Measurements from ENCODE around the gene ERMAP.

ERMAP gene

DNA sequence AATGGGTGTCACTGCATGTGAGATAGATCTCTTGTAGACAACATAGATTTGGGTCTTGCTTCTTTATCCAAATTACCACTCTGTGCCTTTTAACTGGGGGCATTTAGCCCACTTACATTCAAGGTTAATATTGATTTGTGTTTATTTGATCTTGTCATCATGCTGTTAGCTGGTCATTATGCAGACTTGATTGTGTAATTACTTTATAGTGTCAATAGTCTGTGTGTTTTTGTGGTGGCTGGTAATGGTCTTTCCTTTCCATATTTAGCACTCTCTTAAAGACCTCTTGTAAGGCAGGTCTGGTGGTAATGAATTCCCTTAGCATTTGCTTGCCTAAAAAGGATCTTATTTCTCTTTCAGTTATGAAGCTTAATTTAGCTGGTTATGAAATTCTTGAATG is 59.1 kb downstream of the ERMAP start:
- no peak for DNase-seq

DNA sequence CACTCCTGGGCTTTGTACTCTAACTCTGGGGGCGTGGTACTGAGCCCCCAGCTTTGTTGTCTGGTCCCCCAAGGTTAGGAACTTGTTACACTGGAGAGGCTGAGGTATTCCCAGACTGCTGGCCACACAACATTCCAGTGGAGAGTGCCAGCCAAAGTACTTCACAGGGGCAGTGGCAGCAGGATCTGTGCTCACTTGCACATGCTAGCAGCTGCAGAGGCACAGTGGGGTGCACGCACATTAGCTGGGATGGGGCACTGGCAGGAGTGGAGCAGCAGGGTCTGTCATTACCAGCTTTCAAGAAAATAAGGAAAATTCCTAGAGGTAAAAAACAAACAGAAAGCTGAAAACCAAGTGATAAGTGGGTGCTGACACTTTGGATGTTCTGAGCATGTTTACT is 60.5 kb downstream of the ERMAP start:
- no peak for DNase-seq

DNA sequence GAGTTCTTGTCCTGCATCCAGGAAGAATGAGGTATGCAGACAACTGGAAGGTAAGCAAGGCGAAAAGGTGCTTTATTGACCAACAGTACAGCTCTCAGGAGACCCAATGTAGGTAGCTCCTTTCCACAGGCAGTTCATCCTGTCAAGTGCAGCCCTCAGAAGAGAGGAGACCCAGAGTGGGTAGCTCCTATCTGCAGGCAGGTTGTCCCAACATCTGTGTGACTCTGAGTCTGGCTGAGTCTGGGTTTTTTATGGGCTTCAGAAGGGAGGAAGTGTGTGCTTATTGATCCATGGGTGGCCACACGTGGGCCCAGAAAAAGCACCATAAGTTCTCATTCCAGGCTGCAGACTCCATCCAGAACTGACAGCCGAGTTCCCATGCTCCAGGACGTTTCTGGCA is 63.5 kb downstream of the ERMAP start:
- DNase-seq: no peak

DNA sequence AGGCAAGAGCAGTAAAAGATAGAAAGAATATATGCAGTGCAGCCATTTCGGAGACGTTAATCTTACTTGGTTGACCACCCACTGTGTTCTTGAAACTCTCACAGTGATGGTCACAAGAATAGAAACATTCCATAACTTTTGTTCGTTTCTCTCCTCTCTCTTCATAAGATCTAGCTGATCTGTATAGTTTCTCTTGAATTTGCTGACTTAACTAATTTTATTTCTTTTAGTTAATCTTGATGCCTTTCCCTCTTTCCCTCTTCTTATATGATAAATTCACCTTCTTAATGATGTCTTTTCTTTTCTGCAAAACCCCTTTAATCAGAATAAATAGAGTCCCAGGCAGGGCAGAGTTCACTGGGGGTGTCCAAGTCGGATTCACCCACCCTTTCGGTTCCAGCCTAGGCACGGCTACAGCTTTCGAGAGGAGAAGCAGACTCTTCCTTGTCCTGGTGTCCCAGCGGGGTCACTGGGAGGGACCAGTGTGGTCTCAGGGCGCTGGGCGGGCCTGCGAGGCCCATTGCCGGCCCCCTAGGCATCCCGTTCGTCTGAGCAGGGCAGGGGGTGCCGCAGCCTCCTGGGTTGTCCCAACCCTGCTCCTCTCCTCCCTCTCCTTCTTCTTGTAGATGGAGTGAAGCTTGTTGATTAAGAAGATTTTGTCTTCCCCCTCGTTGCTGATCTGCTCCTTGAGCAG is 69.3 kb downstream of the ERMAP start:
- DNase-seq: no peak

DNA sequence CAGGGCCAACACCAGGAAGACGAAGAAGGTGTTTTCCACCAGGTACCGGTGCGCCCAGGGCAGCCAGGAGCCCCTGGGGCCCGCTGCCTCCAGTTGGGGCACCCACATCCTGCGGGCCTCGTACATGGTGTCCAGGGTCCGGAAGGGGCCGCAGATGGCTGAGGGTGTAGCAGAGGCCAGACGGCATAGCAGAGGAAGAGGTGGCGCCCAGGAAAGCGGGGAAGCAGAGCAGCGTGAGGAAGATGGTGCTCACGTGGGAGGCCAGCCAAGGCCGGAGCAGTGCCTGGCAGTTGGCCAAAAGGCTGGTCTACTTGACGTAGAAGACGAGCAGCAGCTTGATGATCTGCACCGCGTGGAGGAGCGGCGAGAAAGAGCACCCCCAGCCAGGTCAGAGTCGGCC is 69.9 kb downstream of the ERMAP start:
- no peak for DNase-seq

DNA sequence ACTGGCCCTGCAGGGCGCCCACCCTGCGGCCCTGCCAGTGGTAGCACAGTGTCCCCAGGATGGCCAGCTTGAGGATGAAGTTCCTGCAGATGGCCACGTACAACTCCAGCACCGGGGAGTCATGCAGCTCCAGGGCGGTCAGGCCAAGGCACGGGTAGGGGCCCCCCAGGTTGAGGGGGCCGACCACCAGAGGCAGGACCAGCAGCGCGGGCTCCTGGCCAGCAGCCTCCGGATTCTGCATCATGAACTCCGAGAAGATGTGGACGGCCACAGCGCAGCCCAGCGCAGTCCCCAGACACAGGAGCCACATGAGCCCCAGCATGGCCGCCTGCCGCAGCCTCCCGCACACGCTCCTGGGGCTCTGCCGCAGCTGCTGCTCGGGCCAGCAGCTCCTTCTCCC is 70.4 kb downstream of the ERMAP start:
- DNase-seq: no peak

DNA sequence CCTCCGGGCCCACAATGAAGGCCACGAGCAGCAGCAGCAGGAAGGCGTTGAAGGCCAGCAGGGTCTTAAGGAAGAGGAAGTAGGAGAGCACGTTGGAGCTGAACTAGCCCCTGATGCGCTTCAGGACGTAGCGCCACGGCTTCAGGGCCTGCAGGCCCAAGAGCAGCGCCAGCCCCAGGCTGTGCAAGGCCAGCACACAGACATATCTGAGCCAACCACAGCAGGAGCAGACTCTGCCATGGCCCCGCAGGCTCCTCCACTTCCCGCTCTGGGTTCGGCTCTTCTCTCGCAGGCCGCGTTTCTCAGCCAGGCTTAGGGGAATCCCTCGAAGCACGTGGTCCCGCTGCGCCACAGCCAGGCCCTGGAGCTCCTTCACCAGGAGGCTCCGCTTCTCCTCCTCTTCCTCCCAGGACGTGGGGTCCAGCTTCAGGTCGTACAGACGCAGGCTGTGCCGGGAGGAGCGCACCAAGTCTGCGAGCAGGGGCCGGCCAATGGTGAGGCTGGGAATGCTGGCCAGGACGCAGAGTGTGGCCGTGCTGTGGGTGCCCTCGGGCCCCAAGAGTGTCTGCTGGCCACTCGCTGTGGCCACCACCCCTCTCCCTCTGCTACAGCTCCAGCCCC is 71.2 kb downstream of the ERMAP start:
- no peak for DNase-seq

DNA sequence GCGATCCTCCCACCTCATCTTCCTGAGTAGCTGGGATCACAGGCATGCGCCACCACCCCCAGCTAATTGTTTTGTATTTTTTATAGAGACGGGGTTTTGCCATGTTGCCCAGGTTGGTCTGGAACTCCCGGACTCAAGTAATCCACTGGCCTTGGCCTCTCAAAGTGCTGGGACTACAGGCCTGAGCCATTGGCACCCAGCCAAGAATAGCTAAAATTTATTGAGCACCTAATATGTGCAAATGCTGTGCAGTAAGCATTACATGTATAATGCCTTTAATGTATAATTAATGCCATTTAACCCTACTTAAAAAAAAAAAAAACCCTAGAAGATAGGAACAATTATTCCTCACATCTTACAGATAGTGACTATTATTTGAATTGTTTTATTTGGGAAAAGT is 72.3 kb downstream of the ERMAP start:
- DNase-seq: no peak

DNA sequence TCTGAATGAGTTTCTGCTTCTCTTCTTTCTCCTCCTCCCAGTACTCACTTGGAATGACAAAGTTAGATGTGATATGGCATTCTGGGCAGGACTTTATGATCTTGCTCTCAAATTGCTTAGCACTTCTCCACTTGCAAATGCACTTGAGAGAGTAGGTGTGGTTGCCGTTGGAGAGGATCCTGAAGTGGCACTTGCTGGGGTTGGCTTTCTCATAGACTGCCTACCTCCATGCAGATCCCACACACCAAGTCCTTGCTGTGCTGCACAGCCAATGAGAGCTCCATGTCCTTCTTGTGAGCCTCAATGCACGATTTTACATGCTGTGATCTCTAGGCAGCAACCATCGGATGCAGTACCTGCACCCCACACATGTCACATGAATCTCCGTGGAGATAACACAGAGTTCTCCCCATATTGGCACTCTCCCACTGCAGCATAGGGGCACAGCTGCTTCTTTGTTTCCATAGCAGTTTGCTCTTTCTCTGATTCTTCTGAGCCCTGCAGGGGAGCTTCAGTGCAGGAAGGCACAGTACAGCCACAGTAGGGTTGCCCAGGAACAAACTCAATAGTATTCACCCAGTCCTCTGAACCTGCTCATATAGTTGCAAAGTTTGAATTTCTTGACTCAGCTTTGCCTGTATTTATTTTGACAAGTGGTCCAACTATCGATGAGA is 74.7 kb downstream of the ERMAP start:
- DNase-seq: no peak
